Spleen (tissue), 7 donors: ENCODE measurements around the gene ADGRL3.

Experiments used
- POLR2A ChIP-seq, 3 donors: fragments of 450-650 bp; IDR thresholded peaks; one replicate each; pipeline ENCODE4 v1.5.1; 2017; ENCODE audit warnings: antibody characterized with exemption in 3 of 3, mild to moderate bottlenecking in 1 of 3
- TF ChIP-seq, protein P1 (sequence below), 11 experiments: fragments of 200-600 bp in 7 of 11; fragments of 450-650 bp in 4 of 11; sonication (generic) in 4 of 11; IDR thresholded peaks in 8 of 11; conservative IDR thresholded peaks in 3 of 11; 1 replicate in 7 of 11; 2 replicates in 4 of 11; pipeline versions ENCODE4 v1.4.0 to v1.8.0; 2016 to 2021; ENCODE audit warnings: antibody characterized with exemption in 11 of 11, inconsistent platforms in 4 of 11, mild to moderate bottlenecking in 1 of 11
- donor health status: DM: no; HTN: no; CAD: no; lungs with moderate emphysema.
- donor health status: DM: no; HTN: no; CAD: no.
- donor health status: DM: no; HTN: no; CAD: no.

DNA sequence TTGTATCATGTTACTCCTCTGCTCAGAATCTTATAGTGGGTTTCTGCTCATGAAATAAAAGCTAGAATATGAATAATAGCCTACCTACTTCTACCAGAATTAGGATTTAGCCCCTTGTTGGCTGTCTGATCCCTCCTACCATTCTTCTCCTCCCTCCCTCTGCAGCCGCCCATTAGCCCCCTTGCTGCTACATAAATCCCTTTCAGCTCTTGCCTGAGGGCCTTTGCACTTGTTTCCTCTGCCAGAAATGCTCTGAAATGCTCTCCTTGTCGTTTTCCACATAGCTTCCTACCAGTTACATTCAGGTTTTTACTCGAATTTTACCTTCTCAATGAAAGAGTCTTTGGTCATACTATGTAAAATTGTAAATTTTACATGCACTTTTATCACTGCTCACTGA, 159.2 kb downstream of the ADGRL3 start:
- TF ChIP-seq, protein P1, sequence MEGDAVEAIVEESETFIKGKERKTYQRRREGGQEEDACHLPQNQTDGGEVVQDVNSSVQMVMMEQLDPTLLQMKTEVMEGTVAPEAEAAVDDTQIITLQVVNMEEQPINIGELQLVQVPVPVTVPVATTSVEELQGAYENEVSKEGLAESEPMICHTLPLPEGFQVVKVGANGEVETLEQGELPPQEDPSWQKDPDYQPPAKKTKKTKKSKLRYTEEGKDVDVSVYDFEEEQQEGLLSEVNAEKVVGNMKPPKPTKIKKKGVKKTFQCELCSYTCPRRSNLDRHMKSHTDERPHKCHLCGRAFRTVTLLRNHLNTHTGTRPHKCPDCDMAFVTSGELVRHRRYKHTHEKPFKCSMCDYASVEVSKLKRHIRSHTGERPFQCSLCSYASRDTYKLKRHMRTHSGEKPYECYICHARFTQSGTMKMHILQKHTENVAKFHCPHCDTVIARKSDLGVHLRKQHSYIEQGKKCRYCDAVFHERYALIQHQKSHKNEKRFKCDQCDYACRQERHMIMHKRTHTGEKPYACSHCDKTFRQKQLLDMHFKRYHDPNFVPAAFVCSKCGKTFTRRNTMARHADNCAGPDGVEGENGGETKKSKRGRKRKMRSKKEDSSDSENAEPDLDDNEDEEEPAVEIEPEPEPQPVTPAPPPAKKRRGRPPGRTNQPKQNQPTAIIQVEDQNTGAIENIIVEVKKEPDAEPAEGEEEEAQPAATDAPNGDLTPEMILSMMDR (IDR thresholded peaks at IDR 0.05 in 8 of 11, conservative IDR thresholded peaks at IDR 0.05 in 3 of 11) = no peak
- TF ChIP-seq POLR2A (IDR thresholded peaks at IDR 0.05) = no peak
